Peyer's patch (tissue), 4 donors: ENCODE data around the gene KIF26B. TPM values are rescaled to one million over a fixed set of nuclear protein-coding genes. Genes with fewer than 3 reads are reported as not detected.
"Not testable (repeated sequence)": the region's sequence is repeated elsewhere in the genome, so short reads cannot be mapped to it uniquely, and the experiment has no call there.

Source experiments
- DNase-seq, 3 donors: peaks; one replicate each; pipeline ENCODE4 v3.0.0-alpha.2; 2017 to 2019
- H3K27ac ChIP-seq, 4 donors: fragments of 200-600 bp; sonication (generic); one replicate each; pipeline ENCODE4 v1.5.1; 2016 to 2019
- H3K27me3 ChIP-seq, 2 donors: fragments of 200-600 bp; sonication (generic); one replicate each; pipeline ENCODE4 v1.5.1; 2019
- H3K36me3 ChIP-seq, 3 donors: fragments of 200-600 bp; sonication (generic); one replicate each; pipeline ENCODE4 v1.5.1; 2016 to 2019
- H3K4me1 ChIP-seq, 4 donors: fragments of 200-600 bp; sonication (generic); one replicate each; pipeline ENCODE4 v1.5.1; 2016 to 2019
- H3K4me3 ChIP-seq, 4 donors: fragments of 200-600 bp; sonication (generic); 1 replicate in 3 of 4; 2 replicates in 1 of 4; pipeline ENCODE4 v1.5.1; 2016 to 2019; ENCODE audit warnings: mild to moderate bottlenecking in 1 of 4
- H3K9me3 ChIP-seq, 4 donors: fragments of 200-600 bp; sonication (generic); one replicate each; pipeline ENCODE4 v1.5.1; 2016 to 2019; ENCODE audit warnings: mild to moderate bottlenecking in 1 of 4
- POLR2A ChIP-seq, 2 donors: fragments of 450-650 bp; IDR thresholded peaks; one replicate each; pipeline ENCODE4 v1.5.1; 2017; ENCODE audit warnings: antibody characterized with exemption in 2 of 2, mild to moderate bottlenecking in 2 of 2, moderate library complexity in 2 of 2
- total RNA-seq, 4 donors: library from RNA; depleted of rRNA; stranded (reverse); fragments of >200 nt; gene quantifications; one replicate each; pipeline ENCODE4 v1.1.0, GENCODE V29; 2016
- TF ChIP-seq, protein P1 (sequence below), 6 experiments: fragments of 450-650 bp in 4 of 6; fragments of 200-600 bp in 2 of 6; sonication (generic) in 1 of 6; IDR thresholded peaks; one replicate each; pipeline ENCODE4 v1.5.1; 2017 to 2019; ENCODE audit warnings: antibody characterized with exemption in 6 of 6, mild to moderate bottlenecking in 3 of 6, moderate library complexity in 1 of 6

The KIF26B gene
- total RNA-seq, 4 donors from 2014 or later: 0.70 to 1.6 (median 1.1) TPM

DNA sequence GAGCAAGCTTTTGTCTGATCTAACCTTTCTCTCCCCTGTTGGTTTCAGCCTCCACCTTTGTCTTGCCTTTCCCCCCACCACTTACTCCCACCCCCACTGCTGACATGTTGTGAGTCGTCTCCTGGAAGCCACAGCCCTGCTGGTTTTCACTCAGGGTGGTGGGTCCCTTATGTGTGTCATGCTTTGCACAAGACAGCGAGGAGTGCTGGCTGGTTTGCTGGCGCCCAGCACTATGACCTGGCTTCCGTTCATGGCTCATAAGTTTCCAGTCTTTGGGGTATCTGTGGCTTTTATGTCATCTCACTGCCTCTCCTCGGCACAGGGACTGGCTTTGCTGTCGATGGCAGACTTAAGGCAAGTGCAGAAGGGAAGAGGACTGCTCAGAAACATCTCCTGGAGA lies 177.7 kb downstream of the KIF26B start:
- Histone ChIP-seq H3K4me3 (no peak overlapping the region), H3K4me1 (no peaks in the 10 kb centered on the region), H3K27me3 (no peaks in the 10 kb centered on the region), H3K9me3 (no peaks in the 10 kb centered on the region), H3K36me3 (no peaks in the 10 kb centered on the region), H3K27ac (no peak overlapping the region)
- DNase-seq: no peak
- TF ChIP-seq POLR2A (IDR thresholded peaks at IDR 0.05): no peak
- TF ChIP-seq, protein P1, sequence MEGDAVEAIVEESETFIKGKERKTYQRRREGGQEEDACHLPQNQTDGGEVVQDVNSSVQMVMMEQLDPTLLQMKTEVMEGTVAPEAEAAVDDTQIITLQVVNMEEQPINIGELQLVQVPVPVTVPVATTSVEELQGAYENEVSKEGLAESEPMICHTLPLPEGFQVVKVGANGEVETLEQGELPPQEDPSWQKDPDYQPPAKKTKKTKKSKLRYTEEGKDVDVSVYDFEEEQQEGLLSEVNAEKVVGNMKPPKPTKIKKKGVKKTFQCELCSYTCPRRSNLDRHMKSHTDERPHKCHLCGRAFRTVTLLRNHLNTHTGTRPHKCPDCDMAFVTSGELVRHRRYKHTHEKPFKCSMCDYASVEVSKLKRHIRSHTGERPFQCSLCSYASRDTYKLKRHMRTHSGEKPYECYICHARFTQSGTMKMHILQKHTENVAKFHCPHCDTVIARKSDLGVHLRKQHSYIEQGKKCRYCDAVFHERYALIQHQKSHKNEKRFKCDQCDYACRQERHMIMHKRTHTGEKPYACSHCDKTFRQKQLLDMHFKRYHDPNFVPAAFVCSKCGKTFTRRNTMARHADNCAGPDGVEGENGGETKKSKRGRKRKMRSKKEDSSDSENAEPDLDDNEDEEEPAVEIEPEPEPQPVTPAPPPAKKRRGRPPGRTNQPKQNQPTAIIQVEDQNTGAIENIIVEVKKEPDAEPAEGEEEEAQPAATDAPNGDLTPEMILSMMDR (IDR thresholded peaks at IDR 0.05): no peak

DNA sequence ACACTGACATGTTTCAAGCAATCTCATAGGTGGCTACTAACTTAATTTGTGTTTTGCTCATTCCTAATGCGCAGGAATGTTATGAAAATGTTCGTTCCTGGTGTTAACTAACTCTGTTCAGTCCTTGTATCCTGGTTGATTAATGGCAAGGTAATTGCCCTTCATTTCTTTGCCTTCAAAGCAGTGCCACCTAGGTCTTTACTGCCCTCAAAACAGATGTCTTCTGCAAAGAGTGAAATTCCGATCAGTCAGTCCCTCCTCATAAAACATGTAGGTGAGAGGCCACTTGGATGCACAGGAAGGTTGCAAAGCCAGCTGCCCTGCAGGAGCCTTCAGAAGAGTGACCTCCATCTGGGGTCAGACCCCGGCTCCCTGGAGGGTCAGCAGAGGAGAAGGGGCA lies 179.4 kb downstream of the KIF26B start:
- H3K27me3 ChIP-seq: no peaks in the 10 kb centered on the region
- TF ChIP-seq, protein P1 (IDR thresholded peaks at IDR 0.05): no peak
- no peak for TF ChIP-seq POLR2A (IDR thresholded peaks at IDR 0.05)
- H3K4me3 ChIP-seq: no peak overlapping the region
- H3K9me3 ChIP-seq: no peaks in the 10 kb centered on the region
- H3K27ac ChIP-seq: no peak overlapping the region
- no peaks in the 10 kb centered on the region for H3K36me3 ChIP-seq
- DNase-seq: no peak
- no peaks in the 10 kb centered on the region for H3K4me1 ChIP-seq

DNA sequence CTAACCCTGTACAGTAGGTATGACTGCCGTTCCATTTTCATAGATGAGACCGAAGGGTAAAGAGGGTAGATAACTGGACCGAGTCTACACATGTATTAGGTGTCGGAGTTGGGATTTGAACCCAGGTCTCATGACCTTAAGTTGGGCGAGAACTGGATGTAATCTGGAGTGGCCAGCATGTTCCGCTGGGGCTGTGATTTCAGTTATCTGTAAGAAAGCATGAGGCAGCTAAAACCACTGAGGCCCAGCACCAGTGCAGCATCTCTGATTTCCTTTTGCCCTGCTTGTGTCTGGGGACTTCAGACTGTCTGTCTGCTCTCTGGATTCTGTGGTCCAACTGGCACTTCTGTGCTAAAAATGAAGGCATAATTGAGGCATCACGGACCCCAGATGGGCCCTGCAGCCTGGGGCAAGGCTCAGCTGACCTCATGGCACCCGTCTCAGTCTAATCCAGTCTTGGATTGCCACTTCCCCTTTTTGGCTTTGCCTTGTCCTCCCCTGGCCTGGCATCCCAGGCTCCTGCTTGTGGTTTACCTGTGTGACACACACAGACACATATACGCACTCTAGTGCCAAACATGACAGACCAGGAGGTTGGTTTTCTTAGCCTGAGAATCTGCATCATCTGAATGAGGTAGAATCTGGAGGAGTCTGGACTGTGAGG lies 180.2 kb downstream of the KIF26B start:
- Histone ChIP-seq H3K4me3 (no peak overlapping the region), H3K36me3 (no peaks in the 10 kb centered on the region), H3K27ac (no peak overlapping the region), H3K4me1 (no peaks in the 10 kb centered on the region), H3K27me3 (no peaks in the 10 kb centered on the region), H3K9me3 (no peaks in the 10 kb centered on the region)
- no peak for DNase-seq
- TF ChIP-seq, protein P1 (IDR thresholded peaks at IDR 0.05): no peak
- no peak for TF ChIP-seq POLR2A (IDR thresholded peaks at IDR 0.05)

DNA sequence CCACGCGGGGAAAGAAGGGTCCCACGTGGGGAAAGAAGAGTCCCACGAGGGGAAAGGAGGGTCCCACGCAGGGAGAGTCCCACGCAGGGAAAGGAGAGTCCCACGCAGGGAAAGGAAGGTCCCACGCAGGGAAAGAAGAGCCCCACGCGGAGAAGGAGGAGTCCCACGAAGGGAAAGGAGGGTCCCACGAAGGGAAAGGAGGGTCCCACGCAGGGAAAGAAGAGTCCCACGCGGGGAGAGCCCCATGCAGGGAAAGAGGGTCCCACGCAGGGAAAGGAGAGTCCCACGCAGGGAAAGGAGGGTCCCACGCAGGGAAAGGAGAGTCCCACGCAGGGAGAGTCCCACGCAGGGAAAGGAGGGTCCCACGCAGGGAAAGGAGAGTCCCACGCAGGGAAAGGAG lies 180.9 kb downstream of the KIF26B start:
- H3K4me3 ChIP-seq, H3K27ac ChIP-seq, H3K36me3 ChIP-seq, DNase-seq, H3K27me3 ChIP-seq, H3K9me3 ChIP-seq, H3K4me1 ChIP-seq: not testable (repeated sequence)

DNA sequence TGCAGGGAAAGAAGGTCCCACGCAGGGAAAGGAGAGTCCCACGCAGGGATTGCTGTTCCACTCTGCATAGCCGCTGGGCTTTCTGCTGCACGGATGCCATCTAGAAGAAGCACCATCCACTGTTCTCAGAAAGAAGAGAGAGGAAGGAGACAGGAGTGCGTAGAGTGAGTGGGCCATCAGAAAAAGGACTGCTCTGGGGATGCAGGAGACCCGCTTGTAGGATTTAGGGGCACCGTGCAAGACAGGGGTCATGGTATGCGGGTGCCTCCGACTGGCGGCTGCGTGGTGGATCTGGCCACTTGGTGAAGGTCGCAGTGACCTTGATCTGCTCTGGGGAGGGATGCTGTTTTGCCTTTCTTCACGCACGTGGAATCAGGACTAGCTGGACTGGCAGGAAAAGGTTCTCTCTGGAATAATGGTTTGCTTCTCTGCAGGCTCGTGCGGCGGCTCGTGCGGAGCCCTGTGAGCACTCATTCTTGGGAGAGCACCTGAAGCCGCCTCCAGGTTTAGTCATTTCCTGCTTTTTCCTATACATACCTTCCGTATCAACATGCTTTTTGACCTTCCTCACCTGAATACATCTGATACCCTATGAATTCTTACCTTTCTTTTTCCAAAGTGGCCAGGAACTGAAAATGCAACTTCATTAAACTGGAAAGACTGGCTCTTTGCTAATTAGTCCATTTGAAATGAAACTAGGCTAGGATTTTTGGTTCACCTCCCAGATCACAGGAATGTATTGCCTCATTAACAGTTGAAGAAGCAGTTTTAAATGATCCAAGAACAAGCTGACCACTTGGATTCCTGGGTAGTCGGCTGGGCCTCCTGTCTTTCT lies 181.6 kb downstream of the KIF26B start:
- H3K4me1 ChIP-seq: no peaks in the 10 kb centered on the region
- no peaks in the 10 kb centered on the region for H3K9me3 ChIP-seq
- no peak overlapping the region for H3K4me3 ChIP-seq
- no peak overlapping the region for H3K27ac ChIP-seq
- H3K27me3 ChIP-seq: no peaks in the 10 kb centered on the region
- no peak for TF ChIP-seq POLR2A (IDR thresholded peaks at IDR 0.05)
- TF ChIP-seq, protein P1 (IDR thresholded peaks at IDR 0.05): no peak
- H3K36me3 ChIP-seq: no peaks in the 10 kb centered on the region
- no peak for DNase-seq

DNA sequence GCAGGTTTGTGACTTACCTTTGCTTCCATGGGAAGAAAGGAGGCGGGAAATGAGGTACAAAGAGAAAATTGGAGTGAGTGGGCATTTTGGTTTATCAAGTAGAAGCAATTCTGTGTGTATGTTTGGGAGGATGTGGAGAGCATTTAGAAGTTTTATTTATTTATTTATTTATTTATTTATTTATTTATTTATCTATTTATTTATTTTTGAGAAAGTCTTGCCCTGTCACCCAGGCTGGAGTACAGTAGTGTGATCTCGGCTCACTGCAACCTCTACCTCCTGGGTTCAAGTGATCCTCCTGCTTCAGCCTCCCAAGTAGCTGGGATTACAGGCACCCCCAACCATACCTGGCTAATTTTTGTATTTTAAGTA lies 182.2 kb downstream of the KIF26B start:
- H3K27ac ChIP-seq, H3K27me3 ChIP-seq, H3K9me3 ChIP-seq, H3K4me1 ChIP-seq, DNase-seq, H3K36me3 ChIP-seq, H3K4me3 ChIP-seq: not testable (repeated sequence)
